HG02759 (cell line): ENCODE measurements around the gene OR2AT4.
"Not testable (repeated sequence)": the region's sequence is repeated elsewhere in the genome, so short reads cannot be mapped to it uniquely, and the experiment has no call there.

Experiments used
- ATAC-seq: cut with Tn5 transposase; IDR thresholded peaks from one replicate; pipeline ENCODE4 v1.9.1; 2021; ENCODE audit warnings: mild to moderate bottlenecking, moderate library complexity; ENCODE audit not compliant: unreplicated experiment

OR2AT4 gene

DNA sequence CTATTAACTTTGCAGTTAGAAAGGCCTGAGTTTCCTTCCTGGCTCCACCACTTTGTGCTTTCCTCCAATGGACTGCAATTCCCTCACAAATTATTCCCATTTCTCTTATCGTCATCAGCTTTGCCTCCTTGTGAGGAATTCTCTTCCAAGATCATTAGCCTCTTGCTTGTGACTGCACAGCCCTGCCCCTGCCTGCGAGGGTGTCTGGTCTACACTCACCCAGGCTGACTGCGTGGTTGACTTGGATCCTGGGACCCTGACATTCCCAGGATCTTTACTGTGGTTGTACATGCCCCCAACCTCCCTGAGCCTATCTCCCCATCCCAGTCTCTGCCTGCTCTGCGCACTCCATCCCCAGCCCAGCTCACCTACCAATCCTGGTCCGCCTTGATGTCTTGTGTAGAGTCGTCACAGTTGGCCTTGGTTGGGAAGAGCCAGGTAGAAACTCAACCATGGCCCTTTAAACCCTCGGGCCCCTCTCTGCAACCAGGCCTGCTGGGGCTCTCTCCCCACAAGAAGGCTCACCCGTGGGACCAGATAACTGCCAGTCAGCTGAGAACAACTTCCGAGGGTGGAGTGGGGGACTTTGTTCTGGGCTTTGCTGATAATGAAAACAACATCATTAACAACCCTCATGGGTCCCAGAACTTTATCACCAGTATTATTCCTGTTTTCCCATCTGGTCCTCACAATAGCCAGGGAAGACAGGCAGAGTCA is at the start of gene OR2AT4:
Gene OR2AT4 (minus strand): TSS at position 421 of the 717 bp plus-strand sequence.
- ATAC-seq = no peak

DNA sequence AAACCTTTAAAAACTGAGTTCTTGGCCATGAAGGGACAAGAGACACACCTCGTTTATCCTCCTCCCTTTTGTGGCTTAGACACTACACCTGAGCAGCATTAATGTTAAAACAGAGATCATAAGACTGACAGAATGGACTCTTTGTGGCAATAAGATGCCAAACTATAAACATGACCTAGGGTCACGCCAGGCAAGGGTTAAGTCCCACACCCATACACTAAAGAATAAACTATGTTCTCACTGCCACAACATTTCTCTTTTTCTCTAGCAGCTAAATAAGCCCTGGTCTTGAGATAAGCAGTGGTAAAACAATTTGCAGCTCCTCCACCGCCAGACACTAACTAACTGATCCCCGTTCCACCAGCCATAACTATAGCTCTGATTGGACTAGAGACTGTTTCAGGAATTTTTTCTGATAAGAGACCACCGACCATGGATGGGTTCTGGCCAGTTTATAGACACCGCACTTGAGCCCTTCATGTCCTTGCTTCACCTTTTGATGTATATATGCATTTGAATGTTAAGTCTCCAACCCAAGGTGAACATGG is 49.4 kb upstream of the OR2AT4 start:
- no peak for ATAC-seq

DNA sequence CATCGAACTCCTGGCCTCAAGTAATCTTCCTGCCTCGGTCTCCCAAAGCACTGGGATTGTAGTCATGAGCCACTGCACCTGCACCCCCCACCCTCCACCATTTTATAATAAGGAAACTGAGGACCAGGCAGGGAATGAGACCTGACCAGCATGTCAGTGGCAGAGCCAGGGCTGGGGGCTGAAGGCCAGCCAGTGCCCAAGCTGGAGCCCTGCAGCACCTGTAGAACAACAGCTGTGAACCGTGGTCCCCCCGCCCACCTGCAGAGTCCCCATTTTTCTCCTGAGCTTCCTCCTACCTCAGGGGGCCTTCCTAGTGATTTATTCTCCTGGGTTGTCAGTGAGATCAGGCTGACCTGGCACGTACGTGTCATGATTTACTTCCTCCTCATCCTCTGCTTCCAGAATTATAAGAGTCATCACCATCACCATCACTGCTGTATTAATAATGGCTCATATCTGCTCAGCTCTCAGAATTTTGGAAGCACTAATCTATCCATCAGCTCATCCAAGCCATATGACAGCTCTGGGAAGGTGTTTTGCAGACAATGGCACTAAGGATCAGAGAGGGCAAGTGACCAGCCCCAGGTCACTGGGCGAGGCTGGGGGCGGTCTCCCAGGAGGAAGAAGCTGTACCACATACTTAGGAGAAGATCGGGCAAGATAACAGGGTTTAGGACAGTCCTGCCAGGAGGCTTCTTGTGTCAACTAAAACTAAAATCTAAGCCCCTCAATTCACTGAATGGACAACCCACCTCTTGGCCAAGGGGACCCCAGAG is 48.7 kb upstream of the OR2AT4 start:
- no peak for ATAC-seq

DNA sequence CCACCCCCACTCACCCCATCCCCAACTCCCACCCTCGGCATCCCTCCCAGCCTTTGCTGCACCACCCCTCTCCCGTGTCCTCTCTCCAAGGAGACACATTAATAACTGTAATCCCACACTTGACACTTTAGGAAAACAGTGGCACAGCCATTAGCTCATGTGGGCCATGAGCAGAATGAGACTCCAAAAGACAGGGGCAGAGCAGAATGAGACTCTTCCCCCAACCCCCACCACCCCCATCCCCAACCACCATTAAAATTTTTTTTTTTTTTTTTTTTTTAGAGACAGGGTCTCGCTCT is 48.0 kb upstream of the OR2AT4 start:
- no peak for ATAC-seq

DNA sequence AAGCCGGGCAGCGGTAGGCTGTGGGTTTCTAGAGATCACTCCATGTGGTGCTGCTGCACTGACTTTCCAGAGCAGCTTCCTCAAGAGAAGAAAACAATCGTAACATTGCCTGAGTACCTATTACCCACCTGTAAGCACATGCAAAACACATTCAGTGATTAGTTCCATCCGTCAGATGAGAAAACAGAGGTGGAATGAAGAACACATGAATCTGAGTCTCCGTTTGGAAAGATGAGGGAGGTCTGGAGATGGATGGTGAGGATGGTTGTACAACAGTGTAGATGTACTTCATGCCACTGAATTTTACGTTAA is 46.7 kb upstream of the OR2AT4 start:
- ATAC-seq = no peak

DNA sequence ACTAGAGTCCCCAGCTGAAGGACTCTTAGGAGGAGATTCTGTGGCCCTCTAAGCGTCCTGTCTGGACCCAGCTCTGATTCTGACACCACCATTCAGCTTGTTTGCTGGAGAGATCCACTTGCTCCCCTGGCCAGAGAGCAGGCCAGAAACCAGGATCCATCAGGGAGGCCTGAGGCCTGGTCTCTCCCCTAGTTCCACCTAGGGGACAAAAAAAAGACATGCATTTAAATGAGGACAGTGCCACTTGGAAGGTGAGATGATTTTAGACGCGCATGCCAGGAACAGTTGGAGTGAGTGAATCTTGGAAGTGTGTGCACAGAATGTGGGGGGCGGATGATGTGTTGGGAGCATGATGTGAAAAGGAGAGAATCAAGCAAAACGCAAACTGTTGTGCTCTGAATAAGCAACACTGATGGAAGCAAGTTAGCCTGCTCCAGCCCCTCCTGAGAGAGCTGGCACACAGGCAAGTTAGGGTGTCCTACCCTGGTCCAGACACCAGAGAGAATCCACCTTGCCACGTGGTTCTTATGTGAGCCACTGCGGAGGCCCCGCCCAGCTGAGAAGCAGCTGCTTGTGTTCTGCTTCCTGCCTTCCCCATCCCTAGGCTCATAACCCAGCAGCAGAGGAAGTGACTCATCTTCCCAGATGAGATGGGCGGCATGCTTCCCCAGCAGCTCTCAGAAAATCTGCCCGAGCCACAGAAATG is 46.2 kb upstream of the OR2AT4 start:
- peak; percentile 66 for ATAC-seq

DNA sequence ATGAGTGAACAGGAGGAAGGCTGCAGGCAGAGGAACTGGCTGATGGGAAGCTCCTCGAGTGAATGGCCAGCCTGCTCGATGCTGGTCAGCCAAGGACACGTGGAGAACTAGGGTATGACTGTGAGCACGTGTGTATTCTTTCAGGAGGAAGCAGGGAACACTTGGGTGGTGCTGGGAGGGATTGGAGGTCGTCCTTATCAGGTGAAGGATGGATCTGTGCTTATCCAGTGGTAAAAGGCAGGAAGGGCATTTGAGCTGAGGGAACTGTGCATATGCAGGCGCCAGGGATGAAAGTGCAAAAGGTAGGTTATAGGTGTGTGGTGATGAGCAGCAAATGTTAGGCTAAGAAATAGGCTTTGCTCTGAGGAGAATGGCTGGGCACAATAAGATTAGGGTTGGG is 44.5 kb upstream of the OR2AT4 start:
- no peak for ATAC-seq

DNA sequence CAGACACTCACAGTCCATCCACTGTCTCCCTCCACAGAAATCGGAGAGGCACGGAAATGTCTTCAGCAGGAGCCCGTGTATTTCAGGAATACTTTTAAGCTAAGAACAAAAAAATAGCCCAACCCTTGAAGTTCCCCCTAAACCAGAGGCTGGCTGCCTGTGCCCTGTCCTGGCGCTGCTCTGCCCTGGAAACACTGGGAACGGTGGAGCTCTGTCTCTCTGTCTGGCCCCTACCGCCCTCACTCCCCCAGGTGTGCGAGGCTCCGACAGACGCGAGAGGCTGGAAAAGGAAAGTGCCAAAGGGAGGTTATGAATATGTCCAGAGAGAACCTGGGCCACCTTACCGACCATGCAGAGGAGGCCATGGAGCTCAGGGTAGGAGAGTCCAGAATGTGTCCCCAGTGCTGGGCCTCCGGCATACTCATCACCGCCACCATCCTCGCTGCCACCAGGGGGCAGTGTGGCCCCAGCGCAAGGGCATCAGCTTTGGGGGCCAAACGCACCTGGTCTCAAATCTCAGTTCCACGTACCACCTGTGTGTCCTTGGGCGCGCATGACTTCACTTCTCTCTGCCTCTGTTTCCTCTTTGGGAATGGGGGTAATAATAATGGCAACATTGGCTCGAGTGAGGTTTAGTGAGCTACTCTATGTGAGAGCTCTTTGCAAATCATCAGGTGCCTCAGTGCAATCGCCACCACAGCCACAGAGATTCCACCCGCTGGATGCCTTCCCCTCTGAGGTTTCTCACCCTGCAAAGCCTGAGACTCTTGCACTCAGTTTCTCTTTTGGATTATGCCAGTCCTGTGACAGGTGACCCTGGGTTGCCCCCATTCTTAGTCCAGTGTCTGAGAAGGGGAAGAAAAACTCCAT is 43.8 kb upstream of the OR2AT4 start:
- peak; percentile 55 for ATAC-seq

DNA sequence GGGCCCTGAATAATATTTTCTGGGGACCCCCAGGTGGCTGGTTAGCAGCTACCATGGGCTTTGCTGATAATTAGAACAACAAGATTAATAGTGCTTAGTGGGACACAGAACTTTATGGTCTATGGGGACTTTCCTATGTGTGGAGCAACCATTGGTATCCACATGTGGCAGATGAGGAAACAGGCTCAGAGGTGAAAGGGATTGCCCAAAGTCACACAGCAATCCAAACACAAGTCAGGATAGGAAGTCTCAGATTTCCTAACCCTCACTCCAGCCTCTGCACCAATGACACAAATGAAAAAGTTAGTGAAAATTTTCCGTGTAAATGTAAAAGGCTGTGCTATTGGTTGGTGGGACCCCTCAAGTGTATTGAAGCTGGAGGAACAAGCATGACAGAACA is 39.0 kb upstream of the OR2AT4 start:
- no peak for ATAC-seq

DNA sequence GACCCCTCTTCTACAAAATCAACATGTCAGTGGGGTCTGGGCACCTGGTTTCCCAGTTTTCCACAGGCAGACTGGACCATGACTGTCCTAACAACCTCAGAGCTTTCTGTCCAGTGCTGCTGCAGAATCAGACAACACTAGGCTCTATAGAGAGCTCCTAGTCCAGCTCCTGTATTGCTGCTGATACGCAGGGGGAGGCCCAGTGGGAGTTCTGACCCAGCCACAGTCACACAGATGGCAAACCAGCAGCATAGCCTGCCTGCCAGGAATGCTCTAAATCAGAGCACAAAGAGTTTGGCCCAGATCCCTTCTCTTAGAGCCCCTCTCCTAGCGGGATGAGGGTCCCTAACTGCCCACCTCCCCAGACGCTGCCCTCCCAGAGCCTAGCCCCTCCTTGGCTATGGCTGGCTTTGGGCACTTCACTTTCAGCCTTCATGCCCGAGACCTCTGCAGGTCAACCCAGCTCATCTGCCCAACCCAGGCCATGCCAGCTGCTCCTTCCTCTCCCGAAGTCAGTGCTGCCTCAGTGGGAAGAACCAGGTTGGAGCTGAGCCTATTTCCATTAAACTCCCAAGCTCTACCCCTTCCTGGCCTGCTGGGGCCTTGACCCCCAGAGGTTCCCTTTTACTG is 38.5 kb upstream of the OR2AT4 start:
- no peak for ATAC-seq

DNA sequence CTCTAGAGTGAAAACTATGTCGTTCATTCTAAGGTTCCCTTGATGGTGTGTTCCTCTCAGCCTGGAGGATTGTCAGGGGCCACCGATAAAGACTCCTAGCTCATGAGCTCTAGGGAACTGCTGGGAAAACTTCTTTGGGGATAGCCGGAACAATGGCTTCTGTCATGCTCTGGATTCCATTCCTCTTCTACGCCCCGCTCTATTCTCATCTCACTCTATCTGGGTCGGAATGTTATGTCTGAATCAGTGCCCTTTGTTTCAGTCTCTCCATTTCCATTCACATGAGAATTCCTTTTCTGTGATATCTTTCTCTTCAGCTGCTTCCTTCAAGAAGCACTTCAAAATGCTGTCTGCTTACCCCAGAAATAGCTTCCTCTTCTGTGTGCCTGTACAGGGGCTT is 37.3 kb upstream of the OR2AT4 start:
- no peak for ATAC-seq

DNA sequence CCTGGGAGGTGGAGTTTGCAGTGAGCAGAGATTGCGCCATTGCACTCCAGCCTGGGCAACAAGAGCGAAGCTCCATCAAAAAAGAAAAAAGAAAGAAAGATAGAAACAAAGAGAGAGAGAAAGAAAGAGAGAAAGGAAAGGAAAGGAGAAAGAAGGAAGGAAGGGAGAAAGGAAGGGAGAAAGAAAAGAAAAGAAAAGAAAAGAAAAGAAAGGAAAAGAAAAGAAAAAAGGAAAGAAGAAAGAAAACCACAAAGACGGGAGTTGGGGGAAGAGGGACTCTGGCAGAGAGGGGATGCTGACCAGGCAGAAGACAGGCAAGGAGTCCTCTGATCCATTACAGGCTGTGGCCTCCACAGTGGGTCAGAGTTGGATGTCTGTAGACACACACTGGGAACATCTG is 35.4 kb upstream of the OR2AT4 start:
- no peak for ATAC-seq

DNA sequence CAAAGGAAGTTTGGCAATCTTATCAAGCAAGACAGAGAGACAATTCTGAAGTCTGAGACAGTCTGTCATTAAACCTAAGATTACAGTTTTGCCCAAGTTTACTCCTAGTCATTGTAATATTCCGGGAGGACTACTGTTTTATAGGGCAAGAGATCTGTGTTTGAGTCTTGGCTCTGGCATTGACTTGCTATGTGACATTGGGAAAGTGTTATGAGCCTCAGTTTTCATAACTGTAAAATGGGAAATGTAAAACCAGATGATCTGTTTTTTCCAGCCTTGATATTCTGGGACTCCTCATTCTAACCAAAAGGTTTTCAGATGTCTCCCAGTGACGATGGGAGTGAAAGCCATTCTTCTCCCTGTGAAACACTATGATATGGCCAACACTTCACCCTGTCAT is 29.9 kb upstream of the OR2AT4 start:
- ATAC-seq = no peak

DNA sequence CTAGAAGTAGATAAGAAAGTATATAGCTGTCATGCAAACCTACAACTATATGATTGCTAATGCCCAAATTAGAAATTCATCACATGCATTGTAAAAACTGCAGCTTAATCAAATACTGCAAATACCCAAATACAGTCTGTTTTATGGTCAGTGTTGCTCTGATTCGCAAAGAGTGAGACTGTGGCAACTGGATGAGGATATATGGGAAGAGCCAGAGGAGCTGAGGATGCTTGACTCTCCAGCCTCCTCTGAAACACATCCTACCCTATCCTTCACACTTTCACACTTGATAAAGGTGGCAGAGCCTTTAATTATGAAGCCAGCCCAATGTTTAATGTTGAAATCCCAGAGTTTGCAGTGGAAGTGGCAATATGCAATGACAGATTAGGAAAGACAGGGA is 21.9 kb upstream of the OR2AT4 start:
- ATAC-seq = no peak

DNA sequence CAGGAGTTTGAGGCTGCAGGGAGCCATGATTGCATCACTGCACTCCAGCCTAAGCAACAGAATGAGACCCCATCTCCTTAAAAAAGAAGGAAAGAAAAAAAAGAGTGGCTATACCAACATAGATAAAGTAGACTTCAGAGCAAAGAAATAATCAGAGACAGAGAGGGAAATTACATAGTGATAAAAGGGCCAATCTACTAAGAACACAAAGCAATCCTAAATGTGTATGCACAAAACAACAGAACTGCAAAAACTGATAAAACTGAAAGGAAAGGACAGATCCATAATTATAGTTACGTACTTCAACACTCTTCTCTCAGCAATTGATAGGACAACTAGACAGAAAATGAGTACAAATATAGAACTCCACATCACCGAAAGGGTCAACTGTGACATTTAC is 17.8 kb upstream of the OR2AT4 start:
- ATAC-seq = no peak

DNA sequence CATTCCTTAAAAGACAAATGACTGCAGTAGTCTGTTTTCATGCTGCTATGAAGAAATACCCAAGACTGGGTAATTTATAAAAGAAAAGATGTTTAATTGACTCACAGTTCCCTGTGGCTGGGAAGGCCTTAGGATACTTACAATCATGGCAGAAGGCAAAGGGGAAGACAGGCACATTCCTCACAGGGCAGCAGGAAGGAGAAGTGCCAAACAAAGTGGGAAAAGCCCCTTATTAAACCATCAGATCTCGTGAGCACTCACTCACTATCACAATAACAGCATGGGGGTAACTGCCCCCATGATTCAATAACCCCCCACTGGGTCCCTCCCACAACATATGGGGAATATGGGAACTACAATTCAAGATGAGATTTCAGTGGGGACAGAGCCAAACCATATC is 16.4 kb upstream of the OR2AT4 start:
- no peak for ATAC-seq

DNA sequence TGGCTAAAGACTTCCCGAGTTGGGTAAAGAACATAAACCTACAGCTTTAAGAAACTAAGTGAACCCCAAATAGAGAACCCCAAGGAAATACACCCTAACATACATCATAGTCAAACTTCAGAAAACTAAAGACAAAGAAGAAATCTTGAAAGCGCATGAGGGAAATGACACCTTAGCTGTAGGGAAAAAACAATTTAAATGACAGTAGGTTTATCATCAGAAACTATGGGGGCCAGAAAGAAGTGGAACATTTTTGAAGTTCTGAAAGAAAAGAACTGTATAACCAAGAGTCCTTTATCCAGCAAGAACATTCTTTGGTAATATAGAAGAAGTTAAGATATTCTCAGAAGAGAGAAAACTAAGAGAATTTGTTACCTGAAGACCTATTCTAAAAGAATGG is 15.5 kb upstream of the OR2AT4 start:
- ATAC-seq = no peak

DNA sequence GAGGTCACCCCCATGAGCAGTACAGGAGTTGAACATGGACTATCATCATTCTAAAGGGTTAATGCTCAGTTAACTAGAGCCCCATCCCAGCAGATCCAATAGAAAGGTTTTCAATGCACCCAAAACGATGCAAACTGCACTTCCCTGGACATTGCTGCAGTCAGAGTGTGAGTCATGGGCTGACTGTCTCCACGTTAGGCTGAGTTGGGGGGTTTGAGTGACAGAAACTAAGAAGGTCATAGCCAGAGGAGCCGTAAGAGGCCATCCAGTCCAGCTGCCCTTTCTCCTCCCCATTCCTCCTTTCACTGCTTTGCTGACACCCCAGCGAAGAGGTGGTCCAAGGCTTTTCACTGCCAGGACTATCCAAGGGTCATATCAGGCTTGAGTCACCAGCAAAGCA is 10.5 kb upstream of the OR2AT4 start:
- no peak for ATAC-seq

DNA sequence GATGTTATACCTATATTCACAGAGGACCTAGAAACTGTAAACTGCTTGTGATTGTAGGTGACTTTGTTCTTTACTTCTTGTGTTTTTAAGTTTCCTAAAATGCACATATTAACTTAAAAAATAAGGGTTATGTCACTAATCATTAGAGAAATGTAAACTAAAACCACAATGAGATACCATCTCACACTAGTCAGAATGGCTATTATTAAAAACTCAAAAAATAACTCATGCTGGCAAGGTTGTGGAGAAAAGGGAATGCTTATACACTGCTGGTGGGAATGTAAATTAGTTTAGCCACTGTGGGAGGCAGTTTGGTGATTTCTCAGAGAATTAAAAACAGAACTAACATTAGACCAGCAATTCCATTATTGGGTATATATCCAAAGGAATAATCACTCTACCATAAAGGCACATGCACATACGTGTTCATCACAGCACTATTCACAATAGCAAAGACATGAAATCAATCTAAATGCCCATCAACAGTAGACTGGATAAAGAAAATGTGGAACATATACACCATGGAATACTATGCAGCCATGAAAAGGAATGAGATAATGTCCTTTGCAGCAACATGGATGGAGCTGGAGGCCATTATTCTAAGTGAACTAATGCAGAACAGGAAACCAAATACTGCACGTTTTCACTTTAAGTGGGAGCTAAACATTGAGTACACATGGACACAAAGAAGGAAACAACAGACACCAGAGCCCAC is 9.4 kb upstream of the OR2AT4 start:
- ATAC-seq = not testable (repeated sequence)

DNA sequence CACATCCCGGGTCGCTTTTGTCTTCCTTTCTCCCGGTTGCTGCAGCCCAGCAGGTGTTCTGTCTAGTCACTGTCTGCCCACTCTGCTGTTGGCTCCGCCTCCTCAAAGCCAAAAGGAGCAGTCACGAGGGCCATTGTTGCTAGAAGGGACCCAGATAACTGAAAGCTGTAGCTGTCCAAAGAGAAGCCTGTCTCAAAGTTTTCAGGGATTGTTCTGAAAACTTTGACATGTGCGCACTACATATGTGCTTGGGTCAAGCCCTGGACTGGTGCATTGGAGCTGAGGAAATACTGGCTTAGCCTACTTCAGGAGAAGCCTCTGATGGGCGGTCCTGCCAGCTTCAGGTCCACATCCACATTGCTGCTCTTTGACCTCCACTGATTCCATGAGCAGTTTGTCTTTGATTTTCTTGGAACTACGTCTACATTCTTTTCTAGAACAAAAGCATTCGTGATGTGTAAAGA is 8.8 kb upstream of the OR2AT4 start:
- ATAC-seq = no peak
